Peyer's patch (tissue), 4 donors: Measurements from ENCODE around the gene IL36G. TPM values are rescaled to one million over a fixed set of nuclear protein-coding genes. Genes with fewer than 3 reads are reported as not detected.

Experiments used
- DNase-seq, 3 donors: peaks; one replicate each; pipeline ENCODE4 v3.0.0-alpha.2; 2017 to 2019
- H3K27ac ChIP-seq, 4 donors: fragments of 200-600 bp; sonication (generic); one replicate each; pipeline ENCODE4 v1.5.1; 2016 to 2019
- H3K27me3 ChIP-seq, 2 donors: fragments of 200-600 bp; sonication (generic); one replicate each; pipeline ENCODE4 v1.5.1; 2019
- H3K36me3 ChIP-seq, 3 donors: fragments of 200-600 bp; sonication (generic); one replicate each; pipeline ENCODE4 v1.5.1; 2016 to 2019
- H3K4me1 ChIP-seq, 4 donors: fragments of 200-600 bp; sonication (generic); one replicate each; pipeline ENCODE4 v1.5.1; 2016 to 2019
- H3K4me3 ChIP-seq, 4 donors: fragments of 200-600 bp; sonication (generic); 1 replicate in 3 of 4; 2 replicates in 1 of 4; pipeline ENCODE4 v1.5.1; 2016 to 2019; ENCODE audit warnings: mild to moderate bottlenecking in 1 of 4
- H3K9me3 ChIP-seq, 4 donors: fragments of 200-600 bp; sonication (generic); one replicate each; pipeline ENCODE4 v1.5.1; 2016 to 2019; ENCODE audit warnings: mild to moderate bottlenecking in 1 of 4
- POLR2A ChIP-seq, 2 donors: fragments of 450-650 bp; IDR thresholded peaks; one replicate each; pipeline ENCODE4 v1.5.1; 2017; ENCODE audit warnings: antibody characterized with exemption in 2 of 2, mild to moderate bottlenecking in 2 of 2, moderate library complexity in 2 of 2
- small RNA-seq, 2 donors: library from RNA; depleted of rRNA; stranded (forward); fragments of <200 nt; gene quantifications; one replicate each; pipeline ENCODE3, GENCODE V24; 2016
- total RNA-seq, 4 donors: library from RNA; depleted of rRNA; stranded (reverse); fragments of >200 nt; gene quantifications; one replicate each; pipeline ENCODE4 v1.1.0, GENCODE V29; 2016
- TF ChIP-seq, protein P1 (sequence below), 6 experiments: fragments of 450-650 bp in 4 of 6; fragments of 200-600 bp in 2 of 6; sonication (generic) in 1 of 6; IDR thresholded peaks; one replicate each; pipeline ENCODE4 v1.5.1; 2017 to 2019; ENCODE audit warnings: antibody characterized with exemption in 6 of 6, mild to moderate bottlenecking in 3 of 6, moderate library complexity in 1 of 6

IL36G gene
- total RNA-seq, 4 donors from 2014 or later = not detected

DNA sequence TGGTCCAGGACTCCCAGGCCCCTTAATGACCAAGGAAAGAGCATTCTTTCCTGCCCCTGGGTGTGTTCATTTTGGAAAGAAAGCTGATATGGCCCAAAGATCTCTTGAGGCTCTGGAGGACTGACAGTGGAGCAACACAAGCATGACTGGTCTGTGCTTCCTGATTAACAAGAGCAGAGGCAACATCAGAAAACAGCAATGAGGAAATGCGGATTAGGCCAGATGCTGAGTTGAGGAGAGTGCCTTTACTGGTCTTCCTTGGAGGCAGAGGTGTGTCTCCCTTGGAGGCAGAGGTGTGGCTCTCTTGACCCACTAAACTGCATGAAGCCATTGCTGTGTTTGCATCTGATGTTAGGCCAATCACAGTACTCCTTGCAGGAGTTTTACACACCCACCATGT is 54.9 kb downstream of the IL36G start:
- DNase-seq = no peak
- Histone ChIP-seq H3K27ac (no peak overlapping the region), H3K27me3 (no peaks in the 10 kb centered on the region), H3K36me3 (no peaks in the 10 kb centered on the region), H3K4me3 (no peak overlapping the region), H3K9me3 (no peaks in the 10 kb centered on the region), H3K4me1 (no peaks in the 10 kb centered on the region)
- no peak for TF ChIP-seq POLR2A (IDR thresholded peaks at IDR 0.05)
- TF ChIP-seq, protein P1, sequence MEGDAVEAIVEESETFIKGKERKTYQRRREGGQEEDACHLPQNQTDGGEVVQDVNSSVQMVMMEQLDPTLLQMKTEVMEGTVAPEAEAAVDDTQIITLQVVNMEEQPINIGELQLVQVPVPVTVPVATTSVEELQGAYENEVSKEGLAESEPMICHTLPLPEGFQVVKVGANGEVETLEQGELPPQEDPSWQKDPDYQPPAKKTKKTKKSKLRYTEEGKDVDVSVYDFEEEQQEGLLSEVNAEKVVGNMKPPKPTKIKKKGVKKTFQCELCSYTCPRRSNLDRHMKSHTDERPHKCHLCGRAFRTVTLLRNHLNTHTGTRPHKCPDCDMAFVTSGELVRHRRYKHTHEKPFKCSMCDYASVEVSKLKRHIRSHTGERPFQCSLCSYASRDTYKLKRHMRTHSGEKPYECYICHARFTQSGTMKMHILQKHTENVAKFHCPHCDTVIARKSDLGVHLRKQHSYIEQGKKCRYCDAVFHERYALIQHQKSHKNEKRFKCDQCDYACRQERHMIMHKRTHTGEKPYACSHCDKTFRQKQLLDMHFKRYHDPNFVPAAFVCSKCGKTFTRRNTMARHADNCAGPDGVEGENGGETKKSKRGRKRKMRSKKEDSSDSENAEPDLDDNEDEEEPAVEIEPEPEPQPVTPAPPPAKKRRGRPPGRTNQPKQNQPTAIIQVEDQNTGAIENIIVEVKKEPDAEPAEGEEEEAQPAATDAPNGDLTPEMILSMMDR (IDR thresholded peaks at IDR 0.05) = no peak

DNA sequence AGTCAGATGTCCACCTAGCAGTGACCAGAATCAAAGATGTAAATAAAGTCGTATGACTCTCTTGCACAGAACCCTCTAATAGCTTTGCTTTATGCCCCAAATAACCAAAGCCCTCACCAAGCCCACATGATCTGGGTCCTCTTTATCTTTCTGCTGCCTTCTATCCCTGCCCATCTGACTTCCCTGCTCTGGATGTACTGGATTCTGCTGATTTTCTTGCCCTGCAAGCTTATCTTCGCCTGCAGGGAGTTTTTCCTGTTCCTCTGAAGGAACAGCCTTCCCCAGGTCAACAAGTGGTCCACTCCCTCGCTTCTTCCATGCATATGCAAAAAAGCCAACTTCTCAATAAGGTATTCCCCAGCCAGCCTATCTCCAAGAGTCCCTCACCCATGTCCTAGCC is 56.2 kb downstream of the IL36G start:
- H3K36me3 ChIP-seq = no peaks in the 10 kb centered on the region
- TF ChIP-seq, protein P1 (IDR thresholded peaks at IDR 0.05) = no peak
- TF ChIP-seq POLR2A (IDR thresholded peaks at IDR 0.05) = no peak
- DNase-seq = no peak
- no peaks in the 10 kb centered on the region for H3K4me1 ChIP-seq
- H3K9me3 ChIP-seq = no peaks in the 10 kb centered on the region
- no peak overlapping the region for H3K4me3 ChIP-seq
- no peak overlapping the region for H3K27ac ChIP-seq
- H3K27me3 ChIP-seq = no peaks in the 10 kb centered on the region

Small RNA genes within 50 kb of the gene (small RNA-seq; reads per million reads assigned to genes)
- 0 reads per million in 2 donors for gene HMGN2P23

Other genes with a start within 250 kb of the IL36G start
- 10 to 100 TPM in 1 of 4 donors, 1 to 10 TPM in 1, under 1 TPM in 2; 0.54 to 19.0 (median 1.3) TPM for gene CKAP2L, start 213.4 kb upstream of the IL36G start, total RNA-seq
- gene IL1A, start 193.5 kb upstream of the IL36G start, total RNA-seq = not detected
- gene IL1B, start 141.2 kb upstream of the IL36G start, total RNA-seq = 1 to 10 TPM in 1 of 4 donors, under 1 TPM in 1, not detected in 2; 0.53 to 9.1 TPM
- not detected for gene IL37, start 66.8 kb upstream of the IL36G start, total RNA-seq
- gene IL36A, start 27.5 kb downstream of the IL36G start, total RNA-seq = not detected
- not detected for gene IL36B, start 74.9 kb downstream of the IL36G start, total RNA-seq
- gene IL36RN, start 81.2 kb downstream of the IL36G start, total RNA-seq = not detected
- not detected for gene IL1F10, start 90.0 kb downstream of the IL36G start, total RNA-seq
- gene IL1RN, start 149.6 kb downstream of the IL36G start, total RNA-seq = 10 to 100 TPM in 2 of 4 donors, 1 to 10 TPM in 1, not detected in 1; 8.0 to 42.7 (median 17.7) TPM
- gene PSD4, start 196.0 kb downstream of the IL36G start, total RNA-seq = 100 to 1,000 TPM; 125 to 284 (median 212) TPM